NCI-H748 treated with DMSO at 0.1 percent for 48 hours (cell line): ENCODE measurements around the gene ZNF90.
A peak's percentile ranks its signal among the peaks of the same experiment; 100 is the strongest.
"Not testable (repeated sequence)": the region's sequence is repeated elsewhere in the genome, so short reads cannot be mapped to it uniquely, and the experiment has no call there.

Experiments used
- DNase-seq: peaks from one replicate; lab custom pipeline; 2025; lab: John Stamatoyannopoulos, UW

The ZNF90 gene

DNA sequence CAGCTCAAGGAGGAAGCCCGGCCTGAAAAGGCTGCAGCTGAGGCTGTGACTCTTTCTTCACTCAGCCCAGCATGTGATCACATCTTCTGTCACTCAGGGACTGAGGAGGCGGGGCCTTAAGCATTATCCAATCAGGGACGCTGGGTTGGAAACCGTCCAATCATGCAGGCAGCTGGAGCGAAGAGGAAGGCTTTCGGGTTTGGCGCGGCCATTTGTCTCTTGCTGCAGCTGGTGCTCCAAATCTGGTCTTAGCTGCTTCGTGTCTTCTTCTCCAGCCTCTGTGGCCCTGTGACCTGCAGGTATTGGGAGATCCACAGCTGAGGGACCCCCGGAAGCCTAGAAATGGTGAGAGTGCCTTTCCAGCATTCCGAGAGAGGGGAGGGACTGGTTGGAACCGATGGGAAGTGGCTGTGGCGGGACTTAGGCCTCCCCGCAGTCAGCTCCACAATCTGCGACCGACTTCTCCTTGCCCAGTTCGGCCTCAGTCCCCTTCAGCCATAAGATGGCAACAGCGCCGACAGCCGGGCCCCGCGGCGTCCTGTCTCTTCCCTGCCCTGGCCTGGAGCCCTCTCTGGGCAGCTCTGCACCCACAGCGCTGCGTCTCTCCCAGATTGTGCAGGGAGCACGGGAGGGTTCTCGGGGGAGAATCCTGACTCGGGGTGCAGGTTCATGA is at the start of gene ZNF90:
ZNF90 (plus strand) TSS at position 210 of the 673 bp plus-strand sequence; CDS start at position 343, 133 bp downstream.
- DNase-seq = peak; percentile 12

DNA sequence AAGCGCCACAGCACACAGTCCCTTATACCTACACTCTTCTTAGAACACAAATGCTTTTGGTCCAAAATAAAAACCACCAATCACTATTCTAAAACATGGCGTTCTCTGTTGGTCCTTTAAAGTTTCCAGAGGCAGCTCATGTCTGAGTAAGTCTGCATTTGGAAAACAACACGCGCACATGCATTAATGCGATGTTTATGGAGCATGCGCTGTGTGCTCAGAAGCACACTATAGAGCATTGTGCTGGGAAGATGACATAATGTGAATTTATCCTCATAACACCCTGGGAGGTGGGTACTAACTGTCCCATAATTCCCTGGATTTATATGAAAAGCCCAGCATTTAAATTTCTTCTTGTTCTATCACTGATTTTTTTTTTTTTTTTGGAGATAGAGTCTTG is 49.2 kb upstream of the ZNF90 start:
- no peak for DNase-seq

DNA sequence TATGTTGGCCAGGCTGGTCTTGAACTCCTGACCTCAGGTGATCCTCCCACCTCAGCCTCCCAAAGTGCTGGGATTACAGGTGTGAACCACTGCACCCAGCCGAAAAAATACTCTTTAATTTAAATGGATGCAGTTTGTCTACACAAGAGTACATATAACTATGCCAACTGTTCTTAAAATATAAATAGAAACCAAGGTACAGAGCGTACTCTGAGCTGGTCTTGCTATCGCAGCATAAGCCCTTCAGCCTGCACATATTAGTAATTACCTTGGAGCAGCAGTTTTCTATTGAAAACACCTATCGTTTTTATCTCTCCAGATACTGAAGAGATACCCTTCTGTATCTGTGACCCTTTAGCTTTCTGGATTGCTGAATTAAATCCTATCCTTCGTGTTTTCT is 41.9 kb upstream of the ZNF90 start:
- DNase-seq = no peak

- DNase-seq = peak; percentile 10
Observed at GRCh38 chr19:20038358-20039202, 39.2 kb upstream of the ZNF90 start.

DNA sequence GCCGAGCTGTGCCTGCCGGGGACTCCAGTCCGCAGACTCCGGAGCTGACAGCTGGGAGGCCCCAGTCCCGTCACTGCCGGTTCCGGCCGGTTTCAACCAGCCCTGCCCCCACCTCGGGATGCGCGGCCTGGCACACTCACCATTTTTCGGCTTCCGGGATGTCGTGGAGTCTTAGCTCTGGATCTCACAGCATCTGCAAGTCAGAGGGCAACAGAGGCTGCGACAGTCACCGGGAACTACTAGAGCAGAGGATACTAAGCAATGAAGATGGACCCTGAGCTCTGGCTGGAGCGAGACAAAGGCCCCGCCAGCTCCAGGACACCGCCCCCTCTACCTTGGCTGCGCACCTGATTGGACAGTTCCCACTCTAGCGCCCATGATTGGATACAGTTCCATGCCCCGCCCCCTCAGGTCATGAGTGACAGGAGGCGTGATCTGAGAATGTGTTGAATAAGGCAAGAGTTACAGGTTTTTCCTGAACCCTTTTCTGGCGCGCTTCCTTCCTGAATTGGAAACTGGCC is 38.5 kb upstream of the ZNF90 start, which contains the start of gene ZNF682:
ZNF682 (minus strand) TSS at position 303 of the 521 bp plus-strand sequence; CDS start at position 143, 160 bp downstream.
- peak; percentile 90 for DNase-seq

DNA sequence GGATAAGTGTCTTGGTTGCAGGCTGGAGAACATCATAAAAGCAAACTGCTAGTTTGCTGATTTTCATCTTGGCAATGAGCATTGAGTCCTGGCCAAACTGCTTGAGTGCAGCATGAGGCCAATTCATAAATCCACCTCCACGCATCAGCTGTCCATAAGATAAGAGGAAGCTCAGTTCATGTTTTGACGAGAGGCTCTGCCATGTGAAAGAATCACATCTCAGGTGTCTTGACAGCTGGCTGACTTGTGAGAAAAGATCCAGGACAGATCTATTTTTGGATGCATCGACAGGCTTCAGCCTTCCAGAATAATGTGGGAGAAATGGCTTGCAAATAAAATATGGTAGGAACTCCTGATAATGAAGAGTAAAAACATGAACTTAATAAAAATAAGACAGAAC is 33.1 kb upstream of the ZNF90 start:
- DNase-seq = no peak

DNA sequence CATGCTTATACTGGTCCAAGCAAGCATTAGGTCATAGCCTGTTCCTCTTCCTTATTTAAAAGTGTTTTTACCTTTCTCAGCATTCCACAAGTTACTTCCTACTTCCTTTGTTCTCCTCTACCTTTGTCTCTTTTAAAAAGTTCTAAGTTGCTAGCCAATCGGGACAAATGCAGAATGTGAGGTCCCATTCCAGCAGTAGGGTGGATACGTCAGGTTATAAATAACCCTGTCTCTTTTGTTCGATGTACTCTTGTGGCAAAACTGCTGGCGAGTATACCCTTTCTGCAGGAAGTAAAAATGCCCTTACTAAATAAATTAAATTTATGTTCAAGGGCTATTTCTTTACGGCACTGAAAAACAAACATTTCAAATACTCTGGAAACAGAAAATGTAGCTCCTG is 32.1 kb upstream of the ZNF90 start:
- DNase-seq = not testable (repeated sequence)

DNA sequence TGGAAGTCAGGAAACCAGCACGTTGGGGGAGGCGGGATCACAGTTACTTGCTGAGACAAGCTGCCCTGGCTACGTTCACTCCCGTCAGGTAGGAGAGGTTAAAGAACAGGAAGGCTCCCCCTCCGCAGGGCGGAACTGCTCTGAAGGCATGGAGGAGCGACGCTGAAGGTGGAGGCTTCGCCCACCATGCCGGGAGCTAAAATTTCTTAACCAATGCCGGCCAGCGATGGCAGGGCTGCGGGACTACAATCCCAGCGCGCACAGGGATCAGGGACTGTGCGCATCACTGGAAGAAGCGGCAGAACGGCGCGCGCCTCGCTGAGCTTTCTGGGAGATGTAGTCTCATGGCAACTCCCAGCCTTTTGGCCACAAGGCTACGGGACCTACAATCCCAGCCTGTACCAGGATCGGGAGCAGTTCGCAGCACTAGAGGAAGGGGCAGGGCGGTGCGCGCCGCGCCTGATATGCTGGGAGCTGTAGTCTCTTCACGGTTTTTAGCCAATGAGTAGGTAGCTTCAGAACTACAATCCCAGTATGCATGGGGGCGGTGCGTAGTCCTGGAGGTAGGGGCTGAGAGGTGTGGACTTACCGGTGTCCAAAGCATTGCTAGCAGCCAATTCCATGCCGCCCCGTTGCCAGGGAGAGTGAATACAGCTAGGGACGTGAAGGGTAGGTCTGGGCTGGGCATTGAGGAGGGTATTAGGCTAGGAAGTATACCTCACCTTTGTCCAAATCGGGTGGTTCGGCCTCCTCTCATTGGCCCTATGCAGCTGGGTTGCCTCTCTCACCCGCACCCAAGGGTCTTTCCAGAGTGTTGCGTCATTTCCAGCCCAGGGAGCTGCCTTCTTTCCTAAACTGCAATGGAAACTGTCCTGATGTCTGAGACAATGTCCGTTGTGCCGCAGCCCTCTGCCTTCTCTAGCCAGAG is 25.7 kb upstream of the ZNF90 start:
- peak; percentile 87 for DNase-seq

GRCh38 chr19:20058738-20059137 is 19.1 kb upstream of the ZNF90 start:
- not testable (repeated sequence) for DNase-seq

- DNase-seq = no peak
Observed at GRCh38 chr19:20060282-20060681, 17.5 kb upstream of the ZNF90 start.

GRCh38 chr19:20066861-20067260 is 10.9 kb upstream of the ZNF90 start:
- no peak for DNase-seq

GRCh38 chr19:20067943-20068342 is 9.9 kb upstream of the ZNF90 start:
- no peak for DNase-seq

DNA sequence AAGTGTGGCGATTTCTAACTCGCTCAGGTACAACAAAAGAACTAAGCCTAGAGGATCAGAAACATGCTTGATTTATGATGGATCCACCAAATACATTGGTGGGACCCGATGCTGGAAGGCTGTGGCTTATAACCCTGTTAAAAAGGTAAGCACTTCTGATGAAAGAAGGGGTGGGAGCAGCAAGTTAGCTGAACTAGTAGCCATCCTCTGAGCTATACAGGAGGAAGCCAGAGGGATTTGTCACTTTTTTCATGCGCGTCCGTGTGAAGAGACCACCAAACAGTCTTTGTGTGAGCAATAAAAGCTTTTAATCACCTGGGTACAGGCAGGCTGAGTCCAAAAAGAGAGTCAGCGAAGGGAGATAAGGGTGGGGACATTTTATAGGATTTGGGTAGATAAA is 9.2 kb upstream of the ZNF90 start:
- DNase-seq = not testable (repeated sequence)

GRCh38 chr19:20070691-20071090 is 7.1 kb upstream of the ZNF90 start:
- no peak for DNase-seq

DNA sequence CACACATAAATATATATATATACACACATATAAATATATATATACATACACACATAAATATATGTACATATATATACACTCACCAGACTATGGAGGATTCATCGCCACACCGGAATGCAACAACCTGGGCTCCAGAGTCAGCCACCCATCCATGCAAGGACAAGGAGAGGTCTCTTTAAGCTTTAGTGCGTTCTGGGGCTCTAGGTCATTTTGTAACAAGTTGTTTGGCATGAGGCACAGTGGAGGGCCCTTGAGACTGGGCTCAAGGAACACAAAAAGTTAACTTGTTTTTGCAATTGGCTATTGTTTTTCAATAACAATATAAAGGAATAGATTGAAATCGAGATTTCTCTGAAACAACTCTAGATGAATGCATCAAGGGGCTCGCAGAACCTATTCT is 4.9 kb upstream of the ZNF90 start:
- no peak for DNase-seq

GRCh38 chr19:20078581-20079031 is 806 bp downstream of the ZNF90 start:
- no peak for DNase-seq

- DNase-seq = no peak
Observed at GRCh38 chr19:20079476-20079875, 1.7 kb downstream of the ZNF90 start.

DNA sequence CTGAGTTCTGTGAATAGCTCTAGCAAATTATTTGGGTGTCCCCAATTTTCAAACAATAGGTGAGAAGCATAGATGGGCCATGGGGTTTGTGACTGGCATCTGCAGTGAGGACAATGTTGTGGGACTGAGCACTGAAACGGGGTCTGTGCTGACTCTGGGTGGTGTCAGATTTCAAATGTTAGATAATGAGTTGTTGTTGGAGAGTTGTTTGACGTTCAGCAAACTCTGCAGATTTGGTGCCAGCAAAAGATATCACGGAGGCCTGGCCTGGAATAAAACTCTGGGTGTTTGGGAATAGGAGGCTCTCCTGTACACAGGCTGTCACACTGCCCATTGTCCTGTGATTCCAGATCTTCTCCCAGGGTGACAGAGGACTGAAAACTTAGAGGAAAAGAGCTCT is 2.9 kb downstream of the ZNF90 start:
- DNase-seq = no peak

GRCh38 chr19:20082232-20082833 is 4.5 kb downstream of the ZNF90 start:
- DNase-seq = not testable (repeated sequence)

DNA sequence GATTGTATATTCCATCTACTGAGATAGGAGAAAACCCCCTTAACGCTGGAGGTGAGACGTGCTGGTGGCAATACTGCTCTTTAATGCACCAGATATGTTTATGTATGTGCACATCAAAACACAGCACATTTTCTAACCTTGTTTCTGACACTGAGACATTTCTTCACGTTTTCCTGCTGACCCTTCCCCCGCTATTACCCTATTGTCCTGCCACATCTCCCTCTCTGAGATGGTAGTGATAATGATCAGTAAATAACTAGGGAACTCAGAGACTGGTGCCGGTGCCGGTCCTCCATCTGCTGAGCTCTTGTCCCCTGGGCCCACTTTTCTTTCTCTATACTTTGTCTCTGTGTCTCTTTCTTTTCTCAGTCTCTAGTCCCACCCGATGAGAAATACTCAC is 5.1 kb downstream of the ZNF90 start:
- DNase-seq = not testable (repeated sequence)

DNA sequence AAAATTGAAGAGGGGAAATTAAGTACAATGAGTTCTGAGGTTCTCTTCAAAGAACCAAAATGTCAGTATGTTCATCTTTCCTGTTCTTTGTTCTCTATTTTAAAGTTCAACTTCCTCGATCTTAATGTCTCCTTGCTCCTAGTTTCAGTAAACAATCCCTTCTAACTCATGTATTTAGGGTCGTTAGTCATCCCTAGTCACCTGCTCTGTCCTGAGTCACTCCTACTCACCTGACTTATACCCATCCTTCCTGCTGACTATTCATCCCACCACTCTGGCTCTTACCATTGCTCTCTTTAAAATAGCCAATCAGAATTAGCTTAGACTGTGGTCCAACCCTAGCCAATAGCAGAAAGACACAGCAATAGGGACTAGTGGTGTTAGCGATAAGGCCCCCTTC is 24.3 kb downstream of the ZNF90 start:
- no peak for DNase-seq
